HL-60/S4 treated with retinoic acid at 250 ng/mL for 4 days and 3 days (cell line): ENCODE measurements around the gene RHBDL2.
"Not testable (repeated sequence)": the region's sequence is repeated elsewhere in the genome, so short reads cannot be mapped to it uniquely, and the experiment has no call there.

Experiments used
- in situ Hi-C: fragments of 300-500 bp; cut with MboI; formaldehyde crosslinking; loops from 2 replicates; pipeline ENCODE4 v1.7.0; 2022; ENCODE audit warnings: low sequenced_read_pairs

The RHBDL2 gene

GRCh38 chr1:38941527-38942019 is at the start of gene RHBDL2:
Gene RHBDL2, minus strand, starts transcription at chr1:38941830. Its CDS starts 22,618 bp downstream, at chr1:38919212.
- in situ Hi-C loops: no loop called here

GRCh38 chr1:38990738-38991637 is 49.4 kb upstream of the RHBDL2 start, which contains the start of gene AKIRIN1:
Gene AKIRIN1, plus strand, starts transcription at chr1:38991276. Its CDS starts 105 bp downstream, at chr1:38991381.
- in situ Hi-C loops: no loop called here

- in situ Hi-C loops: no loop called here
Observed at GRCh38 chr1:38990386-38990737, 48.7 kb upstream of the RHBDL2 start.

GRCh38 chr1:38989979-38990378 is 48.3 kb upstream of the RHBDL2 start:
- in situ Hi-C loops: no loop called here

- in situ Hi-C loops: not testable (repeated sequence)
Observed at GRCh38 chr1:38979380-38979779, 37.8 kb upstream of the RHBDL2 start.

- in situ Hi-C loops: not testable (repeated sequence)
Observed at GRCh38 chr1:38978245-38978542, 36.6 kb upstream of the RHBDL2 start.

GRCh38 chr1:38977399-38978244 is 36.0 kb upstream of the RHBDL2 start:
- in situ Hi-C loops: not testable (repeated sequence)

- in situ Hi-C loops: no loop called here
Observed at GRCh38 chr1:38973659-38974437, 32.2 kb upstream of the RHBDL2 start.

GRCh38 chr1:38973145-38973544 is 31.5 kb upstream of the RHBDL2 start:
- in situ Hi-C loops: not testable (repeated sequence)

- in situ Hi-C loops: no loop called here
Observed at GRCh38 chr1:38964140-38964548, 22.5 kb upstream of the RHBDL2 start.

- in situ Hi-C loops: no loop called here
Observed at GRCh38 chr1:38962560-38962959, 20.9 kb upstream of the RHBDL2 start.

- in situ Hi-C loops: no loop called here
Observed at GRCh38 chr1:38962113-38962512, 20.5 kb upstream of the RHBDL2 start.

GRCh38 chr1:38958967-38959366 is 17.3 kb upstream of the RHBDL2 start:
- in situ Hi-C loops: no loop called here

GRCh38 chr1:38953433-38953860 is 11.8 kb upstream of the RHBDL2 start:
- in situ Hi-C loops: no loop called here

GRCh38 chr1:38950553-38950952 is 8.9 kb upstream of the RHBDL2 start:
- in situ Hi-C loops: no loop called here

GRCh38 chr1:38944547-38944946 is 2.9 kb upstream of the RHBDL2 start:
- in situ Hi-C loops: no loop called here

GRCh38 chr1:38942664-38943428 is 1.2 kb upstream of the RHBDL2 start:
- in situ Hi-C loops: no loop called here

GRCh38 chr1:38941093-38941492 is 537 bp downstream of the RHBDL2 start:
- in situ Hi-C loops: no loop called here

- in situ Hi-C loops: no loop called here
Observed at GRCh38 chr1:38940339-38941047, 1.1 kb downstream of the RHBDL2 start.
